Sigmoid colon (tissue), 3 donors: Measurements from ENCODE around the gene UGT1A10.

Experiments
- CTCF ChIP-seq, 4 experiments: fragments of 450-650 bp in 3 of 4; fragments of 200-600 bp in 1 of 4; IDR thresholded peaks; one replicate each; pipeline ENCODE4 v1.5.1; 2016 to 2019; ENCODE audit warnings: antibody characterized with exemption in 4 of 4, mild to moderate bottlenecking in 3 of 4, moderate library complexity in 2 of 4
- POLR2A ChIP-seq, 2 donors: fragments of 450-650 bp; IDR thresholded peaks; one replicate each; pipeline ENCODE4 v1.6.1; 2016; ENCODE audit warnings: antibody characterized with exemption in 2 of 2, mild to moderate bottlenecking in 2 of 2, moderate library complexity in 2 of 2

GRCh38 chr2:233740870-233741269 is 104.6 kb downstream of the UGT1A10 start:
- TF ChIP-seq CTCF (IDR thresholded peaks at IDR 0.05), result no peak
- TF ChIP-seq POLR2A (IDR thresholded peaks at IDR 0.05), result no peak
